ENCODE data around the gene RNF144A.

Gene RNF144A

GRCh38 chr2:7053650-7054265 lies 136.5 kb downstream of the RNF144A start:
- DNase-seq: peak; percentile 61

- DNase-seq: peak; percentile 57
Observed at GRCh38 chr2:7057865-7058400, 140.7 kb downstream of the RNF144A start.

GRCh38 chr2:7060156-7060555 lies 142.9 kb downstream of the RNF144A start:
- DNase-seq: no peak

- no peak for DNase-seq
Observed at GRCh38 chr2:7060631-7061449, 143.6 kb downstream of the RNF144A start.

DNA sequence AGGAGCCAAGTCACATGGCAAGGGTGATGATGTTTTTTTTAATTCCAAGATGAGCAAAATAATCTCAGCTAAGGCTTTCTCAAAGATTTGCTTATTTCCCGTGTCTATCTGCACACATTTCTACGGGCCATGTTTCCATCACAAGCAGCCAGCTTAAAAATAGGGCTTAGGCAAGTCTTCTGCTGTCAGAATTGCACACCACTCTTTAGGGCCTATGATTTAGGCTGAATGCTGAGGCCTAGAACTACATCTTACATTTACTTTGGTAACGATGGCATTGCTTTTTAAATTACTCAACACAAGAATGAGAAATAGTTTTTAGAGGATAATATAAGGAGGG lies 144.2 kb downstream of the RNF144A start:
- no peak for DNase-seq

DNA sequence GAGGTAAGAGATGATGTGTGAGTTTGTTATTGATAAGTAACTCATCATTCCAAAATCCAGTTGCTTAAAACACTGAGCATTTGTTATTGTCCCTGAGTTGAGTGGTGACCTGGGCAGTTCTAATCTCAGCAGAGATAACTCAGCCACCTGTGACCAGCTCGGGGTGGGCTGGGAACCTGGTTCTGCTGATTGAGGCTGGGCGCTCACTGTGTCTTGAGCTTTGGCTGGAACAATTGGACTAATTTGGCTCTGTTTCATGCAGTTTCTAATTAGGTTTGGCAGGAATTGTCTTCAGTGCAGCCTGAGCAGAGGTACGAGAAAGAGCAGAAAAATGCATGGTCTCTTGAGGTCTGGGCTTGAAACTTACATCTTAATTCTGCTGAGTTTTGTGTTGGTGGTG lies 144.7 kb downstream of the RNF144A start:
- no peak for DNase-seq

DNA sequence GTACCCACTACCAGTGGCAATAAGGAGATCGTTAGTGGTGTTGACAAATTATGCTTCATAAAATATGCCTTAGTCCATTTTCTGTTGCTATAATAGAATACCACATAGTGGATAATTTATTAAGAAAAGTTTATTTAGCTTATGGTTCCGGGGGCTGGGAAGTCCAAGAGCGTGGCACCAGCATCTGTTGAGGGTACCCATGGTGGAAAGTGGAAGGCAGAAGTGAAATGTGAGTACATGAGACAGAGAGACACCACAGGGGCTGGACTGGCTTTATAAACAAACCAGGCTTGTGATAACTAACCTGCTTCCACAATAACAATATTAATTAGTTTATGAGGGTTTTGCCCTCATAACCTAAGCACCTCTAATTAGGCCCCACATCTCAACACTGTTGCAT lies 146.6 kb downstream of the RNF144A start:
- no peak for DNase-seq

DNA sequence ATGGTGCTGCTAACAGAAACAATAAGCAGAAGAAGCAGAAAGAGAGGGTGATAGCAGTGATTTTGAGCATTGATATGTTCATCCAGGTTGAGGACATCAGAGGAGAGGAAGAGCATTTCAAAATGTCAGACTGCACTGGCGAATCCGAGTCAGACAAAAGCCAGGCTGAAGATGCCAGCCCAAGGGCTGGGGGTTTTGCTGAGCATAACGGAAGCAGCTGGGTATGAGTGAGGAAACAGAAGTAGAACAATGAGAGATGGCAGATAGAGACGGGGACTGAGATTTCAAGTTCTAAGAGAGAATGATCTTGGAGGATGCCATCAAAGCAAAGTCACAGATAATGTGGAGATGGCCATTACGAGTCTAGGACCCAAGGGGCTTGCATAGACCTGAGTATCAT lies 151.2 kb downstream of the RNF144A start:
- no peak for DNase-seq

DNA sequence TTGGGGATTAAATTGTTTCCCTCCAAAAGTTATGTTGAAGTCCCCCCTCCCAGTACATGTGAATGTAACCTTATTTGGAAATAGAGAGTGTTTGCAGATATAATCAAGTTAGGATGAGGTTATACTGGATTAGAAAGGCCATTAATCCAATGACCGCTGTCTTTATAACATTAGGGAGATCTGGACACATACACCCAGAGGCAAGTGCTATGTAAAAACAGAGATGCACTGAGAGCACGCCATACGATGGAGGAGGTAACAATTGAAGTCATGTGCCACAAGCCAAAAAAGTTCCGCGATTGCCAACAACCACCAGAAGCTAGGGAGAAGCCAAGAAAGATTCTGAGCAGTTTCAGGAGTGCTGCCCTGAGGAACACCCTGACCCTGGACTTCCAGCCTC lies 153.3 kb downstream of the RNF144A start:
- DNase-seq: no peak

DNA sequence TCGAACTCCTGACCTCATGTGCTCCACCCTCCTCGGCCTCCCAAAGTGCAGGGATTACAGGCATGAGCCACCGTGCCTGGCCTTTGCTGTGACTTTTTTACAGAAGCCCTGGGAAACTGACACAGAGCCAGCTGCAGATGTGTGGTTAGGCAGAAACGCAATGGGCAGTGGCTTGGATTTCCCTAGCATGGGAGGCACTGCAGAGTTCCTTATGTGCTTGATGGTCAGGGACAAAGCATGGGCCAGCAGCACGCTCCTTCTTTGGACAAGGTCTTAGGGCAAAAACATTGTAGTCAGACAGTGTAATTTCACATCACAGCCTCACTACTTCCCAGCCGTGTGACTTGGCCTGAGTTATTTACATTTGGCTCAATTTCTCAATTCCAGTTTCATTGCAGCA lies 153.9 kb downstream of the RNF144A start:
- no peak for DNase-seq

- no peak for DNase-seq
Observed at GRCh38 chr2:7071916-7072556, 154.8 kb downstream of the RNF144A start.

- no peak for DNase-seq
Observed at GRCh38 chr2:7073901-7074300, 156.7 kb downstream of the RNF144A start.

- no peak for DNase-seq
Observed at GRCh38 chr2:7075834-7076233, 158.6 kb downstream of the RNF144A start.

DNA sequence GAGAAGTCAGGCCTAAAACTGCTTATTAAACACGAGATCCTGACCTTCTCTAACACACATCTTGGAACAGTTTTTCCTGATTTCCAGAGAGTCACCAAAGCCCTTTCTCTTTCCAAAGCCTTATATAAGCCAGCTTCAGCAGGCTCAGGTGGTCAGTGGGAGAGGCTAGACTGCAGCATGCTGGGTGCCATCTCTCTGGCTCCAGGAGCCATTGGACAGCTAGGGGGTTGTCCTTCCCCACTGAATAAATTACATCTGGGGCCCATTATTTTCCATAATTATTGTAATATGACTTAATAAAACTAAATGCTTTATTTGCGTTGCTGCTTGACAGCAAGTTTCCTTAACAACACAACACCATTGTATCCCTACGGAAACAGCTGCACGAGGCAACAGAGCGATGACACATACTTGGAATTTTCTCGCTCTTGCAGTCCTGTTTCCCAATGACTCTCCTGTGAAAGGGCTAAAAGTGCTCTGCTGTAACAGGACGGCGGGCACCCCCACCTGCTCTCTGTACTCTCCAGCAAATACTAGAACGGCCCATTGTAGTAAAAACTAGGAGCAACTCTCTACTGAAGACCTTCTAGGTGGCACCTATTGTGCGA lies 160.6 kb downstream of the RNF144A start:
- no peak for DNase-seq

DNA sequence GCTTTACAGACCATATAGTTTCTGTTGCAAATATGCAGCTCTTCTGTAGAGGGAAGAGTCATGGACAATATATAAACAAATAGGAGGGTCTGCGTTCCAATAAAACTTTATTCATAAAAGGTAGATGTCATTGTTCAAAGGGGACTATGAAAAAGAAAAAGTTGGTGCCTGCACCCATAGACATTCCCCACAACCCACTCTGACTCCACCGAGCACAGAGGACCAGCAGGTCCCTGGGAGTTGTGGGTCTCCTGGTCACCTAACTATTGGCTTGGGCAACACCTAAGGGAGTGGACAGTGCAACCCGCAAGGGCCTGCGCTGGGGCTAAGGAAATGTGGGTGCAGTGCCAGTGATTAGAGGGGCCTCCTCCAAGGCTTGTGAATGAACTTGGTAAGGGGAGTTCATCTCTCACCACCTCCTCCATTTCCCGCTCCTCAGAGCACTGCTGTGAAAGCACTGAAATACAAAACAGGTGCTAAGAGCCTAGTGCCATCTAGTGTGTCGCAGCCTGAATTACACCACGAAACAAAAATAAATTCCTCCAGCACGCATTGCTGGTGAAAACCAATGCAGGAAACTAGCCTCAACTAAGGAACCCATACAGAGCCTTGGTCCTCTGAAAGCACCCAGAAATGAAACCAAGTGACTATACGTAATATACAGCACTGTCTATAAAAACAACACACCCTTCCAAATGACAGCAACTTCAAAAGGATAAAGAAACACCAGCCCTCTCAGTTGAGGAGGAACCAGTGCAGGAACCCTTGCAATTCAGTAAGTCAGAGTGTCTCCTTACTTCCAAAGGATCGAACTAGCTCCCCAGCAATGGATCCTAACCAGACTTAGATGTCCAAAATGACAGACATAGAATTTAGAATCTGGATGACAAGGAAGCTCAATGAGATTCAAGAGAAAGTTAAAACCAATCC lies 166.6 kb downstream of the RNF144A start:
- DNase-seq: peak; percentile 5

DNA sequence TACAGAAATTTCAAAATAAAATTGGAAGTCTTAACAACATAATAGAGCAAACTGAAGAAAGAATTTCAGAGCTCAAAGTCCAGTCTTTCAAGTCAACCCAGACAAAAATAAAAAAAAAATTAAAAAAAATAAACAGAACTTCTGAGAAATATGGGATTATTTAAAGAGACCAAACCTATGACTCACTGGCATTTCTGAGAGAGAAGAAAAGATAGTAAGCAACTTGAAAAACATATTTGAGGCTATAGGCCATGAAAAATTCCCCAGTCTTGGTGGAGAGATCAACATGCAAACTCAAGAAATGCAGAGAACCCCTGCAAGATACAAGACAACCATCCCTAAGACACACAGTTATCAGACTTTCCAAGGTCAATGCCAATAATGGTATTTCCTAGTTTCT lies 167.4 kb downstream of the RNF144A start:
- no peak for DNase-seq

GRCh38 chr2:7089284-7089683 lies 172.1 kb downstream of the RNF144A start:
- no peak for DNase-seq

DNA sequence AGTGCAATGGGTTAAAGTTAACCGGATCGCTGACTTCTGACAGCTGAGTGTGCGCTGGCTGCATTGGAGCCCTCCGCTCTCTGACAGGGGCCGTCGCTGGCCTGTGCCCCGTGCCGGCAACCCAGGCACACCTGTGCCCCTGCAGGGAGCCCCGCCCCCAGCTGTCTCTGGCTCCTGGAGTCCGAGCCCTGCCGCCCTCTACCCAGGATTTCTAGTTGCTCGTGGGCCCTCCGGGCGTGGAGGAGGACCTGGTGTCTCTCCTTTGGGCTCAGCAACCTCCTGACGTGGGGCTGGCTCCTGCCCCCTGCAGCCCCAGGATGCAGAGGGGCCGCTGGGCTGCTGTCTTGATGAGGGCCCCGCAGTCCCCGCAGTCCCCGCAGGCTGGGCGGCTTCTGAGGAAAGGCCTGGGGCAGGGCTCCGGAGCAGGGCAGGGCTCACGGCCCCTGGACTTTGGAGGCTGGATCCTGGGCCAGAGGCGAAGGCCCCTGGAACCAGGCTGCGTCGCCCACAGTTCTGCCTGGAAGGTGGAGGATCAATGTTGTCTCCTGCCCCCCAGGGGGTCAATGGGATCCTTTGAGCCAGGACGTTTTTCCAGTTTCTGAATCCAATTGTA lies 172.8 kb downstream of the RNF144A start:
- DNase-seq: no peak

DNA sequence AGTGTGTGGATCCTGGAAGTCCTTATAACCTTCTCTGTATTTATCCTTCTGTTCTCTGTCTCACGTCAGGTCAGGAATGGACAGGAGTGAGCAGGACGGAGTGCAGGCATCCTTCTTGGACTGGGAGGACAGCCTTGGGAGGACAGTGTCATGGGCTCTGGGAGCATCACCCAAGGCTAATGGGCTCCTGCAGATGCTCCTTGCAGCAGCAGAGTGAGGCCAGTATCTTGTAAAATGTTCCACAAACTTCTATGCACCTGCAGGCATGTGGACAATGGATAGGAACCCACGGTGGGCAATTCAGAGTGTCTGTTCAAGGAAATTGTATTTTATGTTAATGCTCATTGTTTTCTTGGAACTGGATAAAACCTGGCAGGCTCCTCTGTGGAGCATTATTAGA lies 176.2 kb downstream of the RNF144A start:
- DNase-seq: no peak
